Esophagus muscularis mucosa (tissue), 3 donors: ENCODE results near the gene DBX2.

Source experiments
- CTCF ChIP-seq, 3 experiments: fragments of 200-600 bp in 2 of 3; fragments of 450-650 bp in 1 of 3; sonication (generic) in 2 of 3; IDR thresholded peaks; one replicate each; pipeline ENCODE4 v1.5.1; 2017 to 2019; ENCODE audit warnings: antibody characterized with exemption in 3 of 3, mild to moderate bottlenecking in 2 of 3, moderate library complexity in 1 of 3
- POLR2A ChIP-seq: fragments of 450-650 bp; IDR thresholded peaks from one replicate; pipeline ENCODE4 v1.6.1; 2017; ENCODE audit warnings: antibody characterized with exemption, moderate library complexity, mild to moderate bottlenecking, low read depth

- no peak for TF ChIP-seq CTCF (IDR thresholded peaks at IDR 0.05)
- no peak for TF ChIP-seq POLR2A
These were observed 42.2 kb upstream of the DBX2 start for GRCh38 chr12:45093051-45093450.
